ENCODE results near the gene WDPCP. TPM values are rescaled to one million over a fixed set of nuclear protein-coding genes. Genes with fewer than 3 reads are reported as not detected.

WDPCP gene
- polyA plus RNA-seq, 1 of the 3 experiments (the other 2 are of a cell fraction) = 3.1 TPM

GRCh38 chr2:63124218-63124617, 464.1 kb downstream of the WDPCP start:
- no peak for DNase-seq
- H3K9me3 ChIP-seq = no peaks in the 10 kb centered on the region
- no peaks in the 10 kb centered on the region for H3K9me2 ChIP-seq
- no peaks in the 10 kb centered on the region for H3K36me3 ChIP-seq (replicated peaks in 1 of 2; ENCODE audit: control insufficient read depth in 1 of 2, insufficient read depth in 2 of 2, low read length in 1 of 2)
- no peaks in the 10 kb centered on the region for H4K20me1 ChIP-seq (ENCODE audit: insufficient read depth)
- ChIA-PET POLR2A (no interaction called here), CTCF (no interaction called here)
- H3K4me2 ChIP-seq = no peak overlapping the region
- H3K9ac ChIP-seq = no peak overlapping the region
- no peaks in the 10 kb centered on the region for H3K27me3 ChIP-seq (ENCODE audit: insufficient read depth)
- H3K27ac ChIP-seq (ENCODE audit: low read depth in 2 of 2, low read length in 1 of 2) = no peak overlapping the region
- H3K79me2 ChIP-seq (ENCODE audit: insufficient read depth) = no peaks in the 10 kb centered on the region
- 61% methylated on average over 2 of the region's 2 CpGs for WGBS (ENCODE audit: low lambda C conversion rate)
- TF ChIP-seq SMC3 (IDR thresholded peaks at IDR 0.05; ENCODE audit: low read depth, low read length) = no peak
- no peak for TF ChIP-seq NRF1 (IDR thresholded peaks at IDR 0.05; ENCODE audit: low read depth, low read length)
- H2AFZ ChIP-seq (ENCODE audit: low read depth) = no peak overlapping the region
- no peaks in the 10 kb centered on the region for H3K4me1 ChIP-seq (ENCODE audit: control insufficient read depth in 1 of 2, insufficient read depth in 2 of 2, low read depth in 1 of 2, low read length in 1 of 2)
- H3K4me3 ChIP-seq (ENCODE audit: low read depth in 2 of 2, low read length in 1 of 2) = no peak overlapping the region
- no peaks in the 10 kb centered on the region for H3F3A ChIP-seq (replicated peaks; ENCODE audit: insufficient read depth)

- Histone ChIP-seq H3K27ac (ENCODE audit: low read depth in 2 of 2, low read length in 1 of 2) (no peak overlapping the region), H3K9ac (no peak overlapping the region), H3K79me2 (ENCODE audit: insufficient read depth) (no peaks in the 10 kb centered on the region), H2AFZ (ENCODE audit: low read depth) (no peak overlapping the region), H3K9me2 (no peaks in the 10 kb centered on the region), H3K27me3 (ENCODE audit: insufficient read depth) (no peaks in the 10 kb centered on the region), H3K4me2 (no peak overlapping the region), H3K4me1 (ENCODE audit: control insufficient read depth in 1 of 2, insufficient read depth in 2 of 2, low read depth in 1 of 2, low read length in 1 of 2) (no peaks in the 10 kb centered on the region), H3K9me3 (no peaks in the 10 kb centered on the region), H4K20me1 (ENCODE audit: insufficient read depth) (no peaks in the 10 kb centered on the region), H3K4me3 (ENCODE audit: low read depth in 2 of 2, low read length in 1 of 2) (no peak overlapping the region), H3F3A (replicated peaks; ENCODE audit: insufficient read depth) (no peaks in the 10 kb centered on the region), H3K36me3 (replicated peaks in 1 of 2; ENCODE audit: control insufficient read depth in 1 of 2, insufficient read depth in 2 of 2, low read length in 1 of 2) (no peaks in the 10 kb centered on the region)
- DNase-seq = no peak
- WGBS (ENCODE audit: low lambda C conversion rate) = 83% methylated on average over 3 of the region's 3 CpGs
- ChIA-PET CTCF (no interaction called here), POLR2A (no interaction called here)
- TF ChIP-seq TEAD4 (IDR thresholded peaks at IDR 0.05; ENCODE audit: borderline replicate concordance, insufficient read depth) = no peak
- no peak for TF ChIP-seq SMC3 (IDR thresholded peaks at IDR 0.05; ENCODE audit: low read depth, low read length)
Observed at GRCh38 chr2:63122921-63123320, 465.4 kb downstream of the WDPCP start.

GRCh38 chr2:63121055-63121834, 467.0 kb downstream of the WDPCP start:
- no peaks in the 10 kb centered on the region for H3K36me3 ChIP-seq (replicated peaks in 1 of 2; ENCODE audit: control insufficient read depth in 1 of 2, insufficient read depth in 2 of 2, low read length in 1 of 2)
- no peaks in the 10 kb centered on the region for H3K4me1 ChIP-seq (ENCODE audit: control insufficient read depth in 1 of 2, insufficient read depth in 2 of 2, low read depth in 1 of 2, low read length in 1 of 2)
- H3K79me2 ChIP-seq (ENCODE audit: insufficient read depth) = no peaks in the 10 kb centered on the region
- H3K9ac ChIP-seq = no peak overlapping the region
- CTCF ChIA-PET = no interaction called here
- H3K27me3 ChIP-seq (ENCODE audit: insufficient read depth) = no peaks in the 10 kb centered on the region
- no peaks in the 10 kb centered on the region for H3K9me3 ChIP-seq
- POLR2A ChIA-PET = no interaction called here
- TF ChIP-seq REST (IDR thresholded peaks at IDR 0.05; ENCODE audit: low read depth, low read length) (no peak), USF2 (IDR thresholded peaks at IDR 0.05; ENCODE audit: borderline replicate concordance, low read depth, low read length) (no peak), TCF12 (IDR thresholded peaks at IDR 0.05) (no peak), CTCF (IDR thresholded peaks at IDR 0.05) (no peak), IRF3 (IDR thresholded peaks at IDR 0.05; ENCODE audit: low read depth, low read length) (no peak), MEF2A (IDR thresholded peaks at IDR 0.05; ENCODE audit: borderline replicate concordance, low read depth) (no peak), SIN3A (IDR thresholded peaks at IDR 0.05; ENCODE audit: borderline replicate concordance, low read depth, low read length) (no peak), GABPA (IDR thresholded peaks at IDR 0.05; ENCODE audit: low read depth) (no peak), USF1 (IDR thresholded peaks at IDR 0.05; ENCODE audit: borderline replicate concordance, low read depth) (no peak)
- H3K4me2 ChIP-seq = no peak overlapping the region
- no peaks in the 10 kb centered on the region for H3F3A ChIP-seq (replicated peaks; ENCODE audit: insufficient read depth)
- H3K9me2 ChIP-seq = no peaks in the 10 kb centered on the region
- no peak overlapping the region for H2AFZ ChIP-seq (ENCODE audit: low read depth)
- no peak overlapping the region for H3K4me3 ChIP-seq (ENCODE audit: low read depth in 2 of 2, low read length in 1 of 2)
- DNase-seq = no peak
- H3K27ac ChIP-seq (ENCODE audit: low read depth in 2 of 2, low read length in 1 of 2) = no peak overlapping the region
- 87% methylated on average over 5 of the region's 5 CpGs for WGBS (ENCODE audit: low lambda C conversion rate)
- no peaks in the 10 kb centered on the region for H4K20me1 ChIP-seq (ENCODE audit: insufficient read depth)
